ENCODE results near the gene DNAJB9.
"Not testable (repeated sequence)": the region's sequence is repeated elsewhere in the genome, so short reads cannot be mapped to it uniquely, and the experiment has no call there.

DNAJB9 gene

DNA sequence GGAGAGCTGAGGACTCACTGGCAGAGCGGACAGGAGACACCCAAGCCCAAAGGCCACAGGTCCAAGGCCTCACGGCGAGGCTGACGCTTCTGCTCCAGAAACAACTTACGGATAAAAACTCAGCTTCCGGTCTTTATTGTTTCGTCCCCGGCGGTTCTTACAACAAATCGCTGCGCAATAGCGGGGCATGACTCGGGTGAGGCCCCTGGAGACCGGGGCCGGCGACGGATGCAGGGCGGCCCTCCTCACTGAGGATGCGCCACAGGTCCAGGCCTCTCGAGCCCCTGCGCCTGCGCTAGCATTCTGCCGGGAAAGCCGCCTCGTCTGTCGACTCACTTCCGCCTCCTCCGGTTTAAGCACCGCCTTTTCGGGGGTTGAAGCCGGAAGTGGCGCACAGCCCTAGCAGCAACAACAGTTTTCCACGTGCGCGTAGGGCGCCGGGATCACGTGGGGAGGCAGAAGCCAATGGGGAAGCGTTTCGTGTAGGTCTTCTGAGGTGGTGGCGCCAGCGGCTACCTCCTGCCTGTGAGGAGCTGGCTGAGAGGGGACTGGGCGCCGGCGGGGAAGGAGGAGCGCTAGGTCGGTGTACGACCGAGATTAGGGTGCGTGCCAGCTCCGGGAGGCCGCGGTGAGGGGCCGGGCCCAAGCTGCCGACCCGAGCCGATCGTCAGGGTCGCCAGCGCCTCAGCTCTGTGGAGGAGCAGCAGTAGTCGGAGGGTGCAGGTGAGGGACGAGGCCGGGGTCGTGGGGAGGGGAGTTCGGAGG lies at the start of gene DNAJB9, which contains the start of gene THAP5:
TSS of gene DNAJB9 (plus strand) at position 494 of the 765 bp plus-strand sequence. CDS start 1,853 bp downstream, outside the sequence.
TSS of gene THAP5 (minus strand) at position 326 of the 765 bp plus-strand sequence. CDS start at position 189, 137 bp downstream.
- DNase-seq, result peak; percentile 98

DNA sequence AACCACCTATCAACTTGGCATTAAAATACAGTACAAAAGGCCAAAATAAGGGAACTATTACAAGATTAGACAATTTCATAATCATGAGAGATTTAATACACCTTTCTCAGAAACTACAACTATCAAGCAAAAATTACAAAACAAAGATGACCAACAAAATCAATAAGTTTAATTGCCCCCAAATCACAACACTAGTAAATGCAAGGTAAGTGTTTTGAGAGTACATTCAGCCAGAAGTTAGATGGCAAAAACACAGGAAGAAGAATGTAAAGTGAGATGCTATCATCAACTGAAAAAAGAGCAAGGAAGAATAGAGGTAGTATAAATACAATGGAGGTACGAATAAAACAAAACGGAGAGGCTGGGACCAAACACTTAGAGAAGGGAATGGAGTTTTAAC lies 46.9 kb upstream of the DNAJB9 start:
- DNase-seq, result no peak

DNA sequence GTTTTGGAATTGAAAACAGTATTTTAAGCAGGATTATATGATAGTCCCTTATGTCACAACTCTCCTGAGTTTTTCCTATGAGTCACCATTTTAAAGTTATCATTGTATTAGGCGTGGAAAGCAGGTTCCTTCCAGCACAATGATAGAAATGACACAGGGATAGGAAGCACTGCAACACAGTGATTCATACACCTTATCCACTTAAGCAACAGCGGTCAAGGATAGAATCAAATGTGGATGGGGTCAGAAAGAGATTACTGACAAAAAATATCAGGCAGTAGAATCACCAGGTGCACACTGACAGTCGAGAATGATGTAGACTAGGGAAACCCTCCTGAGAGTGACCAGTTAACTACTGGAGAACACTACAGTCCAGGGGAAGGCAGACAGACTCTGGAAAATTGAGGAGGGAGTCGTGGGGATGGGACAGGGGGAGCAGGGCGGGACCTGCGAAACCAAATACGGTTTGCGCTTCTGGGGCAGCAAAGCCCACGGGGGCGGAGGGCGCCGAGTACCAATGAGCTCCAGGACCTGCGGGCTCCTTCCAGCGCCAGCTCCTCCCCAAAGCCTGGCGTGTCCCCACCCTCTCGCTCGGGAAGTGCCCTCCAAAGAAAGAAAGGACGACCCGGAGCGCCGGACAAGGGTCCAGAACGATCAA lies 44.2 kb upstream of the DNAJB9 start:
- DNase-seq, result peak; percentile 90

DNA sequence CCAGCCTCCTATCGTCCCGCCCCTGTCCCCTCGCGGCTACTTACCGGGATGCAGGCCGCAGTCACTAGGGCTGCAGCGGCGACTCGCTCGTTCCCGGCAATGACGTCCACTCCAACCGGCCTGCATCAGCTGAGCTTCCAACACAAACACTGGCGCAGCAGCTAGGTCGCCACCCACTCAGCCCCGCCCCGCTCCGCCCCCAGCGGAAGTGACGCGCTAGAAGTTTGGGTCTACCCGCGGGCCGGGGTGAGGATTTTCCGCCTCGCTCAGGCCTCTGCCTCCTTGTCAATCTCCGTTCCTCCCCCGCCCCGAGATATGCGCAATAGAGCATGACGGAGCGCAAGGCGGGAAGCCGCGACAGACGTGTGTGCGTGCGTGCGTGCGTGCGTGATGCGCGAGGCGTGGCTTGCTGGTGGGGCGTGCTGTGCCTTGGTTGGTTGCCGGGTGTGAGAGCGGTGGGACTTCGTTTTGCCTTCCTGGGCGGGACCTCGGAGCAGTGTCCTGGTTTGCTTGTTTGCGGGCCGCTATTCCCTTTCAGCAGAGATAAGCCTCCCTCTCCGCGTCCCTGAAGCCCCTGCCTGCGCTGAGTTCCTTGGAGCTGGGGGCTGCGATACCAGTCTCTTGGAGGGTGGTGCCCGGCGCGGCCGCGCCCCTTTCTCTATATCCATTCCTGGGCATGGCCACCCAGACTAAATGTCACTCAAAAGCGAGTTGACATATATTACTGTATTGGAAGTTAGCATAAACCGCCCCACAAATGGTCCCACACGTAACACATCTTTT lies 43.5 kb upstream of the DNAJB9 start, which contains the start of gene PNPLA8:
TSS of gene PNPLA8 (minus strand) at position 151 of the 783 bp plus-strand sequence. CDS start 10,644 bp downstream, outside the sequence.
- peak; percentile 97 for DNase-seq

DNA sequence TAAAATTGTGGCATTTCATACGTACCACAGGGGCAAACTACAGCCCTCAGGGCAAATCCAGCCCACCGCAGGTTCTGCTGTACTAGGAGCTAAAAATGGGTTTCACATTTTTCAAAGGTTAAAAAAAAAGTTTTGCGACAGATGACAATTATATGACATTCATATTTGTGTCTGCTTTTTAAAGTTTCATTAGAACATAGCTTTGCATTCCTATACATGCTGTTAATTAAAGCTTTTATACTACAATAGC lies 43.0 kb upstream of the DNAJB9 start:
- DNase-seq, result no peak

DNA sequence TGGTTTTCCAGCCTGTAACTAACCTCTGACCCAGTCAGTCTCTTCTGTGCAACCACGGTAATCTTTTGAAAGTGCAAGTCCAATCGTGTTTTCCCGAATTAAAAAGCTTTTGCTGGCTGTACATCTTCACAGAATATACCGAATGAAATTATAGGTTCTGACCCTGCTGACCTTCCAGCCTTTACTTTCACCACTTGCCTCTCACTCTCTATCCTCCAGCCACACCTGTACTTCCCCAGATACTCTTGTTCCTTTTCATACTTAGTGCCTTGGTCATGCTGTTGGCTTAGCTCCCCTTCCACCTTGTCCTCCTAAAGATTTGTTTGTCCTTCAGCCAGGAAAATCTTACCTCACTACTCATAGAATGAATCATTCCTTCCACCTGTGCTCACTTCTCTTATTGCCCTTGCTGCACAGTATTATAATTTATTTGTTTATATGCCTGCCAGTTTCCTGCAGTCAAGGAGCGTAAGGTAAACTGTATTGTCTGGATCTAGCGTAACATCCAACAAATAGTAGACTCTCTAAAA lies 41.4 kb upstream of the DNAJB9 start:
- DNase-seq, result peak; percentile 8

DNA sequence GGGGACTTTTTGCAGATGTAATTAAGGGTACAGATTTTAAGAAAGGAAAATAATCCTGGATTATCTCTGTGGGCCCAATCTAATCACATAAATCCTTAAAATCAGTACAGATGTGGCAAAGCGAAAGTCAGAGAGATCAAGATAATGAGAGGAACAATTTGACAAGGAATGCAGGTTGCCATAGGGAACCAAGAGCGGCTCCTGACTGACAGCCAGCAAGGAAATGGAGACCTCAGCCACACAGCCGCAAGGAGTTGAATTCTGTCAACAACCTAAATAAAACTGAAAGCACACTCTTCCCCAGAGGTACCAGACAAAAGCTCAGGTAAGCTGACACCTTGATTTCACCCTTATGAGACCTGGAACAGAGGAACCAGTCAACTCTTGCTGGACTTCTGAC lies 40.3 kb upstream of the DNAJB9 start:
- no peak for DNase-seq

DNA sequence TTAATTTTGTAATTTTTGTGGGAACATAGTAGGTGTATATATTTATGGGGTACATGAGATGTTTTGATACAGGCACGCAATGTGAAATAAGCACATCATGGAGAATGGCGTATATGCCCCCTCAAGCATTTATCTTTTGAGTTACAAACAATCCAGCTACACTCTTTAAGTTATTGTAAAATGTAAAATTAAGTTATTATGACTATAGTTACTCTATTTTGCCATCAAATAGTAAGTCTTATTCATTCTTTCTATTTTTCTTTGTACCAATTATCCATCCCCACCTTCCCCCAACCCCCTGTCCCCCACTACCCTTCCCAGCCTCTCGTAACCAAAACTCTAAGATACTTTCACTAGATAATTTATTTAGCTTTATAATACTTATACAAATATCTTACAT lies 36.0 kb upstream of the DNAJB9 start:
- DNase-seq, result no peak

DNA sequence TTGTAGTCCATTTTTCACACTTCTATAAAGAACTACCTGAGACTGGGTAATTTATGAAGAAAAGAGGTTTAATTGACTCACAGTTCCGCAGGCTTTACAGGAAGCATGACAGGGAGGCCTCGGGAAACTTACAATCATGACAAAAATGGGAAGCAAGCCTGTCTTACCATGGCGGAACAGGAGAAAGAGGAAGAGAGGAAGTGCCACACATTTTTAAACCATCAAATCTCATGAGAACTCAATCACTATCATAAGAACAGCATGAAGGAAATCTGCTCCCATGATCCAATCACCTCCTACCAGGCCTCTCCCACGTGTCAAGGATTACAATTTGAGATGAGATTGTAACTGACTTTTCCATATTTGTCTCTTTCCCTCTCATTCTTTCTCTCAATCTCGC lies 34.4 kb upstream of the DNAJB9 start:
- DNase-seq, result no peak

DNA sequence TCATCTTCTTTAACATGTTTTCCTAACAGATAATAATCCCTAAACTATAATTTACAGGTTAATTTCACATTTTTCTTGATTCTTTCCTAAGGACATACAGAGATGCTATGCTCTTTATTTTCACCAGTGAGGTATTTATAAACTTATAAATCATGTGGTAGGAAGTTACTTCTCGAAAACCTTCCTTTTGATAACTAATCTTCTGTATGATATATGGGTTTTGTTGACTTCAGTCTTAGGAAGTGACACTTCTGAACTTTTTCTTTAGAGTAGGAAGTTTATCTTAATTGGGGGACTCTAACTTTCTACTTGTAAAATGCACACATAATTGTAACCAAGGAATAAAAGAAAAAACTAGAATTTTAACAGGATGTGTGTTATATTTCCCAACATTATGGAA lies 33.9 kb upstream of the DNAJB9 start:
- DNase-seq, result no peak

DNA sequence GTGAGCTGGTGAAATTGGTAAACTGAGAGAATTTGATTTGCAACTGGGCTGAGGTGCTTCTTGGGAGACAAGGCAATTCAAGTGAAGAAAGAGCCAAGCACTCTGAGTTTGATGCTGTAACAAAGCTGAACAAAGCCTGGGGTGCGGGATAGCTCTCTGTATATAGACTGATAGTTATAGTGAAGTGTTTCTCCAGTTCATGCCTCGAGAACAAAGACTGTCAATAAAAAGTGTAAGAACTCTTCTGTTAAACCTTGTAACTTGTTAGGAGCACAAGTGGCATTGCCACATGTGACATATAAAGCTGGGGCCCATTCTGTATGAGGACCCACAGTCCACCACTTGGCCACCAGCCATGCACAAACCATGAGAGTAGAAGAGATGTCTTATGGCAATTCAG lies 32.4 kb upstream of the DNAJB9 start:
- DNase-seq, result no peak

DNA sequence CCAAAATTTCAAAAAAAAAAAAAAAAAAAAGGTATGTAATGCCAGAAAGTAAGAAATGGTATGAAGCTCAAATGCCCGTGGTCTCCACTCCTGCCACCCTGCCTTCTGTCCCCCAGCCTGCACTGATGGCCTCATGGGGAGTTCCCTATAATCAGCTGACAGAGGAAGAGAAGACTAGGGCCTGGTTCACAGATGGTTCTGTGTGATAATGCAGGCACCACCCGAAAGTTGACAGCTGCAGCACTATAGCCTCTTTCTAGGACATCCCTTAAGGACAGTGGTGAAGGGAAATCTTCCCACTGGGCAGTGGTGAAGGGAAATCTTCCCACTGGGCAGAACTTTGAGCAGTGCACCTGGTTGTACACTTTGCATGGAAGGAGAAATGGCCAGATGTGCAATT lies 31.4 kb upstream of the DNAJB9 start:
- not testable (repeated sequence) for DNase-seq

DNA sequence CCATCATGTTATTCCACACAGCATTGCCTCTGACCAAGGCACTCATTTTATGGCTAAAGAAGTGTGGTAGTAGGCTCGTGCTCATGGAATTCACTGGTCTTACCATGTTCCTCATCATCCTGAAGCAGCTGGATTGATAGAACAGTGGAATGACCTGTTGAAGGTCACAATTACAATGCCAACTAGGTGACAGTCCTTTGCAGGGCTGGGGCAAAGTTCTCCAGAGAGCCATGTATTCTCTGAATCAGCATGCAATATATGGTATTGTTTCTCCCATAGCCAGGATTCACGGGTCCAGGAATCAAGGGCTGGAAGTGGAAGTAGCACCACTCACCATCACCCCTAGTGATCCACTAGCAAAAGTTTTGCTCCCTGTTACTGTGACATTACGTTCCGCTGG lies 31.0 kb upstream of the DNAJB9 start:
- not testable (repeated sequence) for DNase-seq

DNA sequence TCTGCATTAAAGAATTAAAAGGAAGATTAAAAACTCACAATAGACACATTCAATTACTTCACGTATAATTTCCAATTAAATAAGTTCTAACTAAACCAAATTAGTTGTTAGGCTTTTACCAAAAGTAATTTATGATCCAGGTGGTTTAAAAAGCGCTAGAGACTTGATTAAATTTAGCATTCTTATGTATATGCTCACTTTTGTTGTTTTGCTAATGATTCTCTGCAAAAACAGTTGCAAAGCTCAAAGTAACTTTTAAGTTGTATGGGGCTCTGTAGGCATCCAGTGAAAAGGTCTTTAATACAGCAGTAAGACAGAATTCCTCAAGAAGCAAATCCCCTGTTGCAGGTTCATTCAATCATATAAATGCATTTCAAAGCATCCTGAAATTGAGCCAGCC lies 28.2 kb upstream of the DNAJB9 start:
- DNase-seq, result no peak

DNA sequence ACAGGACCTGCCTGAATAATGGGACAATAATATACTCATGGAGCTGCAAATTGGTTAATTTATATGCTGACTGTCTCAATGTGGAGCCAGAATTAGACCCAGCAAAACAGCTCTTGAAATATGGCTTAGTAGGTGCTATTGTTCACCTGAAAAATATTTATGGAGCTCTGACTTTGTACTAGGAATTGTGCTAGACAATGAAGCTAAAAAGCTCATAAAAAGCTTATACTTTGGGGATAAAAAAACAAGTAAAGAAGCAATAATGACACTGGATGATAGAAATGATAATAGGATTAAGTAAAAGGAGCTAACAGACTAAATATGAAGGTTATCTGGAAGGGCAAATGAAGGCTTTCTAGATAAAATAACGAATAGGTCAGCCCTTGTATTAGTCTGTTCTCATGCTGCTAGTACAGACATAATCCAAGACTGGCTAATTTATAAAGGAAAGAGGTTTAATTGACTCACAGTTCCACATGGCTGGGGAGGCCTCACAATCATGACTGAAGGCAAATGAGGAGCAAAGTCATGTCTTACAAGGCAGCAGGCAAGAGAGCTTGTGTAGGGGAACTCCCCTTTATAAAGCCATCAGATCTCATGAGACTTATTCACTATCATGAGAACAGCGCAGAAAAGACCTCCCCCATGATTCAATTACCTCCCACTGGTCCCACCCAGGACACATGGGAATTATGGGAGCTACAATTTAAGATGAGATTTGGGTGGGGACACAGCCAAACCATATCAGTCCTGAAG lies 21.4 kb upstream of the DNAJB9 start:
- not testable (repeated sequence) for DNase-seq

DNA sequence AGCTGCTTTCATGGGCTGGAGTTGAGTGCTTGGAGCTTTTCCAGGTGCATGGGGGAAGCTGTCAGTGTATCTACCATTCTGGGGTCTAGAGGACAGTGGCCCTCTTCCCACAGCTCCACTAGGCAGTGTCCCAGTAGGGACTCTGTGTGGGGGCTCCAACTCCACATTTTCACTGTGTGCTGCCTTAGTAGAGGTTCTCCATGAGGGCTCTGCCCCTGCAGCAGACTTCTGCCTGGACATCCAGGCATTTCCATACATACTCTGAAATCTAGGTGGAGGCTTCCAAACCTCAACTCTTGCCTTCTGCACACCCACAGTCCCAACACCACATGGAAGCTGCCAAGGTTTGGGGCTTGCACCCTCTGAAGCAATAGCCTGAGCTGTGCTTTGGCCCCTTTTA lies 13.0 kb upstream of the DNAJB9 start:
- DNase-seq, result not testable (repeated sequence)

DNA sequence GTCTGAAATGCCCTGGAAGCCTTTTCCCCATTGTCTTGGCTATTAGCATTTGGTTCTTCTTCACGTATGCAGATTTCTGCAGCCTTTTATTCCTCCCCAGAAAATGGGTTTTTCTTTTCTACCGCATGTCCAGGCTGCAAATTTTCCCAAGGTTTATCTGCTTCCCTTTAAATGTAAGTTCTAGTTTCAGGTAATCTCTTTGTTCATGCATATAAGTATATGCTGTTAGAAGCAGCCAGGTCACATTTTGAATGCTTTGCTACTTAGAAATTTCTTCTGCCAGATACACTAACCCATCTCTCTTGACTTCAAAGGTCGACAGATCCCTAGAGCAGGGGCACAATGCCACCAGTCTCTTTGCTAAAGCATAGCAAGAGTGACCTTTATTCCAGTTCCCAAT lies 12.5 kb upstream of the DNAJB9 start:
- DNase-seq, result no peak

DNA sequence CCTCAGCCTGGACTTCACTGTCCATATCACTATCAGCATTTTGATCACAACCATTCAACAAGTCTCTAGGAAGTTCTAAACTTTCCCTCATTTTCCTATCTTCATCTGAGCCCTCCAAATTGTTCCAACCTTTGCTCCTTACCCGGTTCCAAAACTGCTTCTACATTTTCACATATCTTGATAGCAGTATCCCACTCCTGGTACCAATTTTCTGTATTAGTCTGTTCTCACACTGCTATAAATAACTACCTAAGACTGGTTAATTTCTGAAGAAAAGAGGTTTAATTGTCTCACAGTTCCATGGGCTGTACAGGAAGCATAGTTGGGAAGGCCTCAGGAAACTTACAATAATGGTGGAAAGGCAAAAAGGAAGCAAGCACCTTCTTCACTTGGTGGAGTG lies 12.1 kb upstream of the DNAJB9 start:
- DNase-seq, result no peak

DNA sequence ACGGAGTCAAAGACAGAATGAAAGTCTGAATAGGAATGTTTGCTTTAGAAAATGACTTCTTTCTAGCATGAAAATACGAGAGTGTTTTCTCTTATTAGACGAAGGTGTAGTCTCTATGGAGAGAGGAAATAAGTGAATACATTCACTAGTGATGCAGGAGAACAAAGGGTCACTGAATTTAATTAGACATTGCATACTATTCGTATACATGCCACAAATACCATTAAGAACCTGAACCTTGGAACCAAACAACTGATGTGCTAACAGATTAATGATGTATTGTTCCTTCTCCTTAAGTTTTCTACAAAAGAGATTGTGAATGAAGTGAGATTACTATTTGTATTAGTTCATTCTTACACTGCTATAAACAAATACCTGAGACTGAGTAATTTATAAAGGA lies 10.4 kb upstream of the DNAJB9 start:
- DNase-seq, result no peak

DNA sequence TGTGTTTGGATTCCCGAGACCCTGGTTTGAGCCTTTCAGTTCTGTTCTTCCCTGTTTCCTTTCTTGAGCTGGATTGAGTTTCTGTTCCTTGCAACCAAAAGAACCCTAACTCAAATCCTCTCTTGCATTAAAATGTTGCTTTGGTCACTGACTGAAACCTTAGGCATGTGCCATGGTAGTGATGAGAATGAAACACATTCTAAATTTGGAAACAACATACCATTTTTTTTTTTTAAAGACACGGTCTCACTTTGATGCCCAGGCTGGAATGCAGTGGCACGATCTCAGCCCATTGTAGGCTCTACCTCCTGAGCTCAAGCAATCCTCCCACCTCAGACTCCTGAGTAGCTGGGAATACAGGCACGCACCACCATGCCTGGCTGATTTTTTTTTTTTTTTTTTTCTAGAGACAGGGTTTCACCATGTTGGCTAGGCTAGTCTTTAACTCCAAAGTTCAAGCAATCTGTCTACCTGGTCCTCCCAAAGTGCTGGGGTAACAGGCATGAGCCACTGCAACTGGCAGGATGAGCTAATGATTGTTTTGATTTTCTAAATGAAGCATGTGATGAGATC lies 8.5 kb upstream of the DNAJB9 start:
- no peak for DNase-seq

DNA sequence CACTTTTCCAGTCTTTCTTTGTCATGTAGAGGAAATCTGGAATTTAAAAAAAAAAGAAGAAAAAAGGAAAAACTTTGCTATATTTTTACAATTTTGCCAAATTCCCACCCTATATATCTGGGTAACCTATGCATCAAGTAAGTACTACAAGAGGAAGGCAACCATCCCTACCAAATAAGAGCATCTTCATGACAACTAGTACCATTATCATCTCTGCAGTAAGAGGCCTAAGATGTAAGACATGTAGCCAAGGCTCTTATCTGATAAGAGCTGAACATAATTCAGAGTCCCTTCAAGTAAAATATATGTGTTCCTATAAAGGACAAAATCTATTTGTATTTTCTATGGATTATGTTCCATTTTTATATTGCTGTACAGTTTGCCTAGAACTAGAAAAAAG lies 3.7 kb upstream of the DNAJB9 start:
- no peak for DNase-seq

DNA sequence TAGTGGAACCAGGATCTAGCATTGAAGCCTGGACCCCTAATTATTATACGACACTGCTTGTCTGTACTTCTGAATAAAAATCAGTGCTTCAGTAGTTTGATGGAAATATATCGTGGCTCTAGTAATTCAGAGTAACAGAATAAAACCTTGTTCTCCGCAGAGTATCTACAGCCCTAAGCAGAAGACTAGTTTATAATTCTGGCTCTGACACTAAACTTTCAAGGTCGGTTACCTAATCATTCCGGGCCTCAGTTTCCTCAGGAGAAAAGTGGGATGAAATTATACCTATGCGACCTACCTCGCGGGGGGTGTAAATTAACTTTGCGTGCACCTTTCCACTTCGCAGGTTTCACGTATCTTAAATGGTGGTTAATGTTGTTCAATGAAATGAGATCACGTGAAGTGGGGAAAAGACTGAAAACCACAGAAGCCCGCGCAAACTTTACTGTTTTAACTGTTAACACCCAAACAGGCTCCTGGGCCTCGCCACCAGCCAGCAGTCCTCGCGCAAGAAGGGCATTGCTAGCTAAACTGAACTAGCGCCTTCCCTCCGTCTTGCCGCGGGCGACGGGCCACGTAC lies 783 bp upstream of the DNAJB9 start:
- no peak for DNase-seq

All from DMS79 treated with DMSO at 0.1 percent for 48 hours (cell line).